Measurements from ENCODE around the gene EPPIN.

DNA sequence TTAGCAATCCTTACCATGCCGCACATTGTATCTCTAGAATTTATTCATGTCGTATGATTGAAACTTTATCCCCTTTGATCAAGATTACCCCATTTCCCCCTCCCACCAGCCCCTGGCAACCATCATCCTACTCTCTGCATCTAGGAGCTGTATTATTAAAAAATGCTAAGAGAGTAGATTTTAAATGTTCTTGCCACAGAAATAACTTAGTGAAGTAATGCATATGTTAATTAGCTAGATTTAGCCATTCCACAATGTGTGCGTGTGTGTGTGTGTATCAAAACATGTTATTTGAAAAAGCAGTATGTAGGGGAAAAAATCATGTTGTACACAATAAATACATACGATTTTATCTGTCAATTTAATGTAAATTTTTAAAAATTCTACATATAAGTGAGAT is 19.9 kb downstream of the EPPIN start:
- TF ChIP-seq FOXM1 (IDR thresholded peaks at IDR 0.05; ENCODE audit: borderline replicate concordance): no peak
- TF ChIP-seq BHLHE40 (IDR thresholded peaks at IDR 0.05; ENCODE audit: borderline replicate concordance): no peak
- no peak for TF ChIP-seq SP1 (IDR thresholded peaks at IDR 0.05)
- TF ChIP-seq SUZ12 (IDR thresholded peaks at IDR 0.05): no peak
- no peak for TF ChIP-seq ARNT (IDR thresholded peaks at IDR 0.05)
- TF ChIP-seq FOXK2 (IDR thresholded peaks at IDR 0.05): no peak
- TF ChIP-seq, protein P1, sequence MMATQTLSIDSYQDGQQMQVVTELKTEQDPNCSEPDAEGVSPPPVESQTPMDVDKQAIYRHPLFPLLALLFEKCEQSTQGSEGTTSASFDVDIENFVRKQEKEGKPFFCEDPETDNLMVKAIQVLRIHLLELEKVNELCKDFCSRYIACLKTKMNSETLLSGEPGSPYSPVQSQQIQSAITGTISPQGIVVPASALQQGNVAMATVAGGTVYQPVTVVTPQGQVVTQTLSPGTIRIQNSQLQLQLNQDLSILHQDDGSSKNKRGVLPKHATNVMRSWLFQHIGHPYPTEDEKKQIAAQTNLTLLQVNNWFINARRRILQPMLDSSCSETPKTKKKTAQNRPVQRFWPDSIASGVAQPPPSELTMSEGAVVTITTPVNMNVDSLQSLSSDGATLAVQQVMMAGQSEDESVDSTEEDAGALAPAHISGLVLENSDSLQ (IDR thresholded peaks at IDR 0.05): no peak
- no peak for TF ChIP-seq TARDBP (IDR thresholded peaks at IDR 0.05)
- TF ChIP-seq ZNF384 (IDR thresholded peaks at IDR 0.05): no peak
- TF ChIP-seq LEF1 (IDR thresholded peaks at IDR 0.05; ENCODE audit: borderline replicate concordance): no peak
- TF ChIP-seq HDGF (IDR thresholded peaks at IDR 0.05; ENCODE audit: borderline replicate concordance): no peak

All from HEK293T (cell line).